H1 (cell line): Measurements from ENCODE around the gene ZC3H18.

Experiments
- CHD2 ChIP-seq: IDR thresholded peaks from 2 replicates; pipeline ENCODE4 v1.6.1; 2012; ENCODE audit warnings: low read length, improper control_type of control experiment
- EP300 ChIP-seq, 2 experiments: IDR thresholded peaks; 1 replicate in 1 of 2; 2 replicates in 1 of 2; pipeline ENCODE4 v1.6.1; 2011 to 2012; ENCODE audit warnings: low read depth in 2 of 2, low read length in 2 of 2, mild to moderate bottlenecking in 2 of 2, borderline replicate concordance in 1 of 2, inconsistent platforms in 1 of 2, moderate library complexity in 1 of 2
- EZH2 ChIP-seq: fragments of 200-600 bp; sonication (generic); IDR thresholded peaks from 2 replicates; pipeline ENCODE4 v1.7.1; 2012; ENCODE audit warnings: low read depth, mild to moderate bottlenecking, moderate library complexity, low read length, inconsistent platforms; ENCODE audit not compliant: severe bottlenecking
- GTF2F1 ChIP-seq: IDR thresholded peaks from 2 replicates; pipeline ENCODE4 v1.6.1; 2012; ENCODE audit warnings: low read depth, low read length, improper control_type of control experiment, borderline replicate concordance
- KDM5A ChIP-seq: fragments of 200-600 bp; IDR thresholded peaks from 2 replicates; pipeline ENCODE4 v1.7.1; 2012; ENCODE audit warnings: mild to moderate bottlenecking, low read length, inconsistent platforms, mixed read lengths
- MAFK ChIP-seq: IDR thresholded peaks from 2 replicates; pipeline ENCODE4 v1.6.1; 2012; ENCODE audit warnings: low read depth, mild to moderate bottlenecking, improper control_type of control experiment, low read length
- POLR2A ChIP-seq, 2 experiments: IDR thresholded peaks; 1 replicate in 1 of 2; 2 replicates in 1 of 2; pipeline ENCODE4 v1.6.1; 2011; ENCODE audit warnings: low read depth in 2 of 2, low read length in 2 of 2, mild to moderate bottlenecking in 2 of 2; ENCODE audit errors: control extremely low read depth in 1 of 2
- POLR2AphosphoS5 ChIP-seq: IDR thresholded peaks from 2 replicates; pipeline ENCODE4 v1.6.1; 2011; ENCODE audit warnings: low read depth, low read length
- RFX5 ChIP-seq: IDR thresholded peaks from 2 replicates; pipeline ENCODE4 v1.6.1; 2011; ENCODE audit warnings: low read depth, low read length, improper control_type of control experiment, borderline replicate concordance
- SIN3A ChIP-seq, 2 experiments: IDR thresholded peaks in 1 of 2; conservative IDR thresholded peaks in 1 of 2; 2 replicates each; pipeline ENCODE4 v1.6.1; 2011 to 2012; ENCODE audit warnings: low read length in 2 of 2, improper control_type of control experiment in 1 of 2, low read depth in 1 of 2, mild to moderate bottlenecking in 1 of 2
- TAF1 ChIP-seq: IDR thresholded peaks from 2 replicates; pipeline ENCODE4 v1.6.1; 2011; ENCODE audit warnings: mild to moderate bottlenecking, low read depth, low read length
- TF ChIP-seq, protein P1 (sequence below), 3 experiments: IDR thresholded peaks; 1 replicate in 2 of 3; 2 replicates in 1 of 3; pipeline versions ENCODE4 v1.5.1 to v1.6.1; 2011; ENCODE audit warnings: low read length in 3 of 3, mild to moderate bottlenecking in 3 of 3, inconsistent platforms in 2 of 3, low read depth in 1 of 3, moderate library complexity in 1 of 3; ENCODE audit not compliant: insufficient read depth in 1 of 3; ENCODE audit errors: control extremely low read depth in 1 of 3

DNA sequence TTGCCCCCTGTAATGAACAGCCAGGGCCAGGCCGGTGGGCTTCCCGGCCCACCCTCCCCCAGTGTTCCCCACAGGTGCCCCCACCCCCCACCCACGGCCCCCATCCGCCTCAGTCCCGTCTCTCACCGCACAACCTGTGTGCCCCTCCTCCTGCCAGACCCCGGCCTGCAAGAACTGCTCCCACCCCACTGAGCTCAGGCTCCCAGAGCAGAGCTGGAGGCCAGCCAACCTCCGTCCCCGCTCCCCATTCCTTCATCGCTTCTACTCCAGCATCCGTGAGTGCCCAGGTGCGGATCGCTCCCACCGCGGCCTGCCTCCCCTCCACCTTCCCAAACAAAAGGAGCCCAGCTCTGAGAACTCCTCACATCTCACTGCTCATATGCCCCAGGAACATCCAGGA, 88.5 kb downstream of the ZC3H18 start:
- no peak for TF ChIP-seq CHD2
- no peak for TF ChIP-seq EP300 (IDR thresholded peaks at IDR 0.05; ENCODE audit: borderline replicate concordance in 1 of 2, low read depth in 2 of 2, low read length in 2 of 2)
- TF ChIP-seq, protein P1, sequence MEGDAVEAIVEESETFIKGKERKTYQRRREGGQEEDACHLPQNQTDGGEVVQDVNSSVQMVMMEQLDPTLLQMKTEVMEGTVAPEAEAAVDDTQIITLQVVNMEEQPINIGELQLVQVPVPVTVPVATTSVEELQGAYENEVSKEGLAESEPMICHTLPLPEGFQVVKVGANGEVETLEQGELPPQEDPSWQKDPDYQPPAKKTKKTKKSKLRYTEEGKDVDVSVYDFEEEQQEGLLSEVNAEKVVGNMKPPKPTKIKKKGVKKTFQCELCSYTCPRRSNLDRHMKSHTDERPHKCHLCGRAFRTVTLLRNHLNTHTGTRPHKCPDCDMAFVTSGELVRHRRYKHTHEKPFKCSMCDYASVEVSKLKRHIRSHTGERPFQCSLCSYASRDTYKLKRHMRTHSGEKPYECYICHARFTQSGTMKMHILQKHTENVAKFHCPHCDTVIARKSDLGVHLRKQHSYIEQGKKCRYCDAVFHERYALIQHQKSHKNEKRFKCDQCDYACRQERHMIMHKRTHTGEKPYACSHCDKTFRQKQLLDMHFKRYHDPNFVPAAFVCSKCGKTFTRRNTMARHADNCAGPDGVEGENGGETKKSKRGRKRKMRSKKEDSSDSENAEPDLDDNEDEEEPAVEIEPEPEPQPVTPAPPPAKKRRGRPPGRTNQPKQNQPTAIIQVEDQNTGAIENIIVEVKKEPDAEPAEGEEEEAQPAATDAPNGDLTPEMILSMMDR (IDR thresholded peaks at IDR 0.05; ENCODE audit: control extremely low read depth in 1 of 3, insufficient read depth in 1 of 3, low read depth in 1 of 3, low read length in 3 of 3): no peak
- no peak for TF ChIP-seq POLR2AphosphoS5
- TF ChIP-seq SIN3A (conservative IDR thresholded peaks at IDR 0.05 in 1 of 2, IDR thresholded peaks at IDR 0.05 in 1 of 2; ENCODE audit: low read depth in 1 of 2, low read length in 2 of 2): no peak
- no peak for TF ChIP-seq RFX5
- no peak for TF ChIP-seq POLR2A (IDR thresholded peaks at IDR 0.05; ENCODE audit: control extremely low read depth in 1 of 2, low read depth in 2 of 2, low read length in 2 of 2)
- no peak for TF ChIP-seq KDM5A
- TF ChIP-seq EZH2: no peak
- TF ChIP-seq TAF1: no peak
- no peak for TF ChIP-seq MAFK
- no peak for TF ChIP-seq GTF2F1
